NCI-H1436 treated with DMSO at 0.1 percent for 48 hours (cell line): ENCODE data around the gene WDR81.
"Not testable (repeated sequence)": the region's sequence is repeated elsewhere in the genome, so short reads cannot be mapped to it uniquely, and the experiment has no call there.

Source experiments
- DNase-seq: peaks from one replicate; lab custom pipeline; 2025; lab: John Stamatoyannopoulos, UW

Gene WDR81

DNA sequence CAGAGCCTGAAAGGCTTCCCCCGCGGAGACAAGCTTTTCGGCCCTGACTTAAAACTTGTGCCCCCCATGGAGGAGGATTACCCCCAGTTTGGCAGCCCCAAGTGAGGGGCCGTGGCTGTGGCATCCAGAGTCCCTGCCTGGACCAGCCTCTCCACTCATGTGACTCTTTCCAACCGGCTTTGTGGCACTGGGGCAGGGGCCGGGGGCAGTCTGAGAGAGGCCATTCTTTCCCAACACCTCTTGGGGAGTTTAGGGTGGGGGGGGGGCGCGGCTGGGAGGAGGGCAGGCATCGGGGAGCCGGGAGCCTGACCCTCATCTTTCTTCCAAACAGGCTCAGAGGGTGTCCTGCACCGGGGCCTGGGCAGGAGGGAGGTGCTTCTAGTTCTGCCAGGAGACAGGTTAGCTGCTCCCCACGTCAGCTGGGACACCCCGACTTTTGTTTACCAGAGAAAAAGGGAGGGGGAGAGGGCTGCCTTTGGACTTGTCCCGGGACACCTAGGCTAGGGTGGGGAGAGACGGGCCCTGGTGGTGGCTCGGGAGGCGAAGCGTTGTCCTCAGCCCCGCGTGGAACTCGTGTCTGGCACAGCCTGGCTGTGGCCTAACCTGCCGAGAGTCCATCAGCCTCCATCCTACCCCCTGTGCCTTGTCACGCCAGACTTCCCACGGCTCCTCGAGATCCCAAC is 30.1 kb downstream of the WDR81 start:
- DNase-seq: no peak

DNA sequence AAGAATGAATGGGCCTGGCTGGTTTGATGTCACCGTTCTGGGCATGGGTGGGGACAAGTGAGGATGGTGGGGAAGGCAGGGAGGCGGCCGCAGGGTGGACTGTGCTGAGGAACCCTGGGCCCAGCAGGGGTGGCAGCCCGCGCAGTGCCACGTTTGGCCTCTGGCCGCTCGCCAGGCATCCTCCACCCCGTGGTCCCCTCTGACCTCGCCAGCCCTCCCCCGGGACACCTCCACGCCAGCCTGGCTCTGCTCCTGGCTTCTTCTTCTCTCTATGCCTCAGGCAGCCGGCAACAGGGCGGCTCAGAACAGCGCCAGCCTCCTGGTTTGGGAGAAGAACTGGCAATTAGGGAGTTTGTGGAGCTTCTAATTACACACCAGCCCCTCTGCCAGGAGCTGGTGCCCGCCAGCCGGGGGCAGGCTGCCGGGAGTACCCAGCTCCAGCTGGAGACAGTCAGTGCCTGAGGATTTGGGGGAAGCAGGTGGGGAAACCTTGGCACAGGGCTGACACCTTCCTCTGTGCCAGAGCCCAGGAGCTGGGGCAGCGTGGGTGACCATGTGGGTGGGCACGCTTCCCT is 30.8 kb downstream of the WDR81 start:
- no peak for DNase-seq

DNA sequence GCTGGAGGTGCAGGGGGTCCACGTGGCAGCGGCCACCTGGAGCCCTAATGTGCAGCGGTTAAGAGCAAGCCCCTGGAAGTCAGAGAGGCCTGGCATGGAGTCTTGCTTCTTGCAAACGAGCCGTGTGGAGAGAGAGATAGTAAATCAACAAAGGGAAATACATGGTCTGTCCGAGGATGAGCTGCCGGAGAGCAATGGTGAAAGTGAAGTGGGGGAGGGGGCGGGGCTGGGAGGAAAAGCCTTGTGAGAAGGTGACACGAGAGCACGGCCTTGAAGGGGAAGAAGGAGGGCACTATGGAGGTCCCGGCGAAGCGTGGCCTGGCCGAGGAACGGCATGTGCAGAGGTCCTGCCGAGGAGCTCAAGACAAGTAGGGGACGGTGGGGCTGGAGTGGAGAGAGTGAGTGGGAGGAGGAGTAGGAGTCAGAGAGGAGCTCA is 31.3 kb downstream of the WDR81 start:
- DNase-seq: no peak

DNA sequence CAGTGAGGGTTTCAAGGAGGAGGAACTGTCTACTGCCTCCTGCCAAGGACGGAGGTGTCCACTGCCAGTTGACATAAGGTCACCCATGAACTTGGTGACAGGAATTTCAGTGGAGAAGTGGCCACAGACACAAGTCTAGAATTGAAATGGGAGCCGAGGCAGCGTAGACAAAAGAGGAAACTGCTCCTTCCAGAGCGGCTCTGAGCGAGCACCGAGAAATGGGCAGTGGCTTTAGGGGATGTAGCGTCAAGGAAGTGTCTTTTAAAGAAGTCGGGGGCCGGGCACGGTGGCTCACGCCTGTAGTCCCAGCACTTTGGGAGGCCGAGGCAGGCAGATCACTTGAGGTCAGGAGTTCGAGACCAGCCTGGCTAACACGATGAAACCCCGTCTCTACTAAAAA is 34.3 kb downstream of the WDR81 start:
- DNase-seq: no peak

DNA sequence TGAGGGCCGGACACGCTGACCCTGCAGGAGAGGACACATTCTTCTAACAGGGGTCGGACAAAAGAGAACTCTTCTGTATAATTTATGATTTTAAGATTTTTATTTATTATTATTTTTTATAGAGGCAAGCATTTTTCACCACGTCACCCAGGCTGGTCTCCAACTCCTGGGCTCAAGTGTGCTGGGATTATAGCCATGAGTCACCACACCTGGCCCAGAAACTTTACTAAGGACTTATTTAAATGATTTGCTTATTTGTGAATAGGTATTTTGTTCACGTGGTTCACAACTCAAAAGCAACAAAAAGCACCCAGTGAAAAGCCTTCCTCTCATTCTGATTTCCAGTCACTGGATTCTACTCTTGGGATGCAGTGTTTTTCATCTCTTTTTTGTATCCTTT is 35.0 kb downstream of the WDR81 start:
- no peak for DNase-seq

DNA sequence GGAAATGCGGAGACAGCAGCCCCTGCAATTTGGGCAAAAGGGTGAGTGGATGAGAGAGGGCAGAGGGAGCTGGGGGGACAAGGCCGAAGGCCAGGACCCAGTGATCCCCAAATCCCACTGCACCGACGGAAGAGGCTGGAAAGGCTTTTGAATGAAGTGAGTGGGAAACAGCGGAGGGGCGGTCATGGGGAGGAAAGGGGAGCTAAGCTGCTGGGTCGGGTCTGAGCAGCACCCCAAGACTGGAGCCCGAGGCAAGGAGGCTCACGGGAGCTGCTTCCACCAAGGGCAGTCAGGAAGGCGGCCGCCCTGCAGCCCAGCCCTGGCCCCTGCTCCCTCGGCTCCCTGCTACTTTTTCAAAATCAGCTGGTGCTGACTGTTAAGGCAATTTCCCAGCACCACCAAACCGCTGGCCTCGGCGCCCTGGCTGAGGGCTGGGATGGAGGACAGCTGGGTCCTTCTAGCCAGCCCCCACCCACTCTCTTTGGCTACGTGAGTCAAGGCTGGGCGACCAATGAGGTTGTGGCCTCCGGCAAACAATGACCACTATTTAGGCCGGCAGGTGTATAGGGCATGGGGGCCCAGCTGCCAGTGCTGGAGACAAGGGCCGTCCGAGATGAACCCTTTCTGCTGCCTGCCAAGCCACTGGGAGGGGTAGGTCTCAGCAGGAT is 37.9 kb downstream of the WDR81 start:
- DNase-seq: no peak

DNA sequence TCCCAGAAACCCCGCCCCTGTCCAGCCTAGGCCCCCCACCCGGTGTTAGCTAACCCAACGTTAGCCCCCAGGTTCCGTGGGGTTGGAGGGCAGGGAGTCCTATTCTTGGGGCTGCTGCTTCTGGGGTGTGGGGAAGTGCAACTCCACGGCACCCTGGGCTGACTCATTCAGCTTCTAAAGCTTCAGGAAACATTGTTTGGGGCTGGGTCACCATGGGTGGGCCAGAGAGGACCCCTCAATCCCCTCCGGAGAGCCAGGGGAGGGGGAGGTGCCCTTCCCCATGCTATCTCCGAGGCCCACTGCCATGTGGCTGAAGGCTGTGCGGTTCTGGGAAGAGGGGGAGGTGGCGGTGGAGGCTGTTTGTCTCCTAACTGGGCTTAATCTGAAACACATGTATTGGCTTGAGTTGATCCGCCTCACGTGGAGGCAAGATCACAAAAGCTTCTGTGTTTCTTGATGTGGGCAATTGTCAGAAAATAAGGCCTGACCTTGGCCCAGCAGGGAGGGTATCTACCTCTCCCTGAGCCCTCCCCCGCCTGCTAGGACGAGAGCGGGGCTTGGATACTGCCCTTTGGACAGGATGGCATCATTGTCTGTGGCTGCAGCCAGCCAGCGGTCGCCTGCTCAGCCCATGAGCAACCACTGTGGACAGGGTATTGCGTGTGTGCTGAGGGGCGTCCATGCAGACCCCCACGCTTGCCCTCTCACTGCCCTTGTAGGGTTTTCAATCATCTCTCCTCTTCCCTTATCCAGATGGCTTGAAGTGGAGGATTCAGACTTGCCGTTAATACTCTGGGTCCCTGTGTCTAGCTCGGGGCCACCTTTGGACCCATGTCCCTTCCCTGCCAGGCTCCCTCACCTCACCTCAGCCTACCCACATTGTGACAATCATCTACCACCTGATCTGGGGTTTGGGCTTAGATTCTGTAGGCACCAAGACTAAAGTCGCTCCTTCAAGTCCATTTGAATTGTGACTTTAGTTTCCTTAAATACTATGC is 38.7 kb downstream of the WDR81 start:
- no peak for DNase-seq

DNA sequence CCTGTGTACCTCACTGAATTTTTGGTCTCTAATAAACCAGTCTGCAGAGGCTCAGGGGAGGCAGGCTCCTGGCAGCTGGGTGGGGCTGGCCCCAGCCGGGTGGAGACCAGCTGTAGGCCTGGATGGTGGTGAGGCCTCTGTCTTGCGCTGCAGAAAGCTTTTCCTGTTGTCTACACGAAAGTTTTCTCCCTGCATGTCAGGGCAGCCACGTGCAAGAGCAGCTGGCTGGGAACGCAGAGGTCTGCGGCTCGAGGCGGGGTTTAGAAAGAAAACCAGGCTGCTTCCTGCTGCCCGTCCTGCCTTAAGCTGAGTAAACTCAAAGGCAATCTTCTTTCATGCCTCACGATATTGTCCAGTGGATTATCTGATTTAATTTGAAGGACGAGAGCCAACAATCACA is 39.8 kb downstream of the WDR81 start:
- DNase-seq: no peak

DNA sequence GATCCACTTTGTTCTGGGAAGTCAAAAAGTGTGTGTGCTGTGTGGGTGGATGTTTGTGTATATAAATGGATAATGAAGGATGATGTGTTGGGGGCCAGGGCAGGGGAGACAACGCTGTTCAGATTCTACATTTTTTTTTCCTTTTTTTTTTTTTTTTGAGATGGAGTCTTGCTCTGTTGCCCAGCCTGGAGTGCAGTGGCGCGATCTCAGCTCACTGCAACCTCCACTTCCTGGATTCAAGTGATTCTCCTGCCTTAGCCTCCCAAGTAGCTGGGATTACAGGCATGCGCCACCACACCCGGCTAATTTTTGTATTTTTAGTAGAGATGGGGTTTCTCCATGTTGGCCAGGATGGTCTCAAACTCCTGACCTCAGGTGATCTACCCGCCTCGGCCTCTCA is 40.2 kb downstream of the WDR81 start:
- not testable (repeated sequence) for DNase-seq

DNA sequence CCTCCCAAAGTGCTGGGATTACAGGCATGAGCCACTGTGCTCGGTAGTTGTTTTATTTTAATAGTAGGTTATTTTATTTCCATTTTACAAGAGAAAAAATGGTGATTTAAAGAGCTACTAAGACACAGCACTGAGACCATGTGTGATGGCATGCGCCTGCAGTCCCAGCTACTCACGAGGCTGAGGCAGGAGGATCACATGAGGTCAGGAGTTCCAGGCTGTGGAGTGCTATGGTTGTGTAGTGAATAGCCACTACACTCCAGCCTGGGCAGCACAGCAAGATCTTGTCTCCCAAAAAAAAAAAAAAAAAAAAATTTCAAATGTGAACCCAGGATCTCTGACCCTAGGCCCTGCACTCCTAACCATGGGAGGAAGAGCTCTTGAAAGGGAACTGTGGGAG is 41.1 kb downstream of the WDR81 start:
- DNase-seq: no peak

DNA sequence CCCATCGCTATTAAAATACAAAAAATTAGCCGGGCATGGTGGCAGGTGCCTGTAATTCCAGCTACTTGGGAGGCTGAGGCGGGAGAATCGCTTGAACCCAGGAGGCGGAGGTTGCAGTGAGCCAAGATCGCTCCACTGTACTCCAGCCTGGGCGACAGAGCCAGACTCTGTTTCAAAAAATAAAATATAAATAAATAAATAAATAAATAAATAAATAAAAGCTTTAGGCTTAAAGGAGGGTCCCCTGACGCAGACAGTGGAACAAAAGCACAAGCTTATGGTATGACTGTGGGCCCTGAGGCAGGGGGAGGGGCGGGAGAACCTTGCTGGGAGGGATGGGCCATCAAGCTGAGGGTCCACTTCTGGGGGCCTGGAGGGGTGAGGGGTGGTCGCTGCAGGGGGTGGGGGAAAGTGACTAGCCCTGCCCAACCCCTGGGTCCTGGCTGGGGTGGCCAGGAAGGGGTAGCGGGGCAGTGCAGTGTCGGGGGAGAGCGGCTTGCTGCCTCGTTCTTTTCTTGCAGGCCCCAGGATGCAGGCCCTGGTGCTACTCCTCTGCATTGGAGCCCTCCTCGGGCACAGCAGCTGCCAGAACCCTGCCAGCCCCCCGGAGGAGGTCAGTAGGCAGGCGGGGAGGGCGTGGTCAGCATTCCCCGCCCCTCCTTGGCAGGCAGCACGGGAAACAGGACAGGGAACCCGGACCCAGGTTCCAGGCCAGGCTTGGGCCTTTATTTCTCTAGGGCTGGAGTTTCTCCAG is 42.1 kb downstream of the WDR81 start:
- DNase-seq: no peak

DNA sequence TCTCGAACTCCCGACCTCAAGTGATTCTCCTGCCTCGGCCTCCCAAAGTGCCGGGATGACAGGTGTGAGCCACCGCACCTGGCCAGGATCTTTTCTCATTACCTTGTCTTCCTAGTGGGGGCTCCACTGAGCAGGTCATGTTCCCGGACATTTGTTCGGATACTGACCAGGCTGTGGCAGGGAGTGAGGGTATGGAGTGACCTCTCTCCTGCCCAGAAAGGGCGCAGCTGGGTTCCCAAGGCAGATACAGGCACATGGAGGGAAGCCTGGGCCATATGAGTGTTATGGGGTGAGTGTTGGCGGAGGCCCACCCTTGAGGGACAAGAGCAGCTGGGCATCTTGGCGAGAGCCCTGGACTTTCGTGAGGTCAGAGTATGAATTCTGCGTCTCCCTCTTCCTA is 42.9 kb downstream of the WDR81 start:
- DNase-seq: no peak

DNA sequence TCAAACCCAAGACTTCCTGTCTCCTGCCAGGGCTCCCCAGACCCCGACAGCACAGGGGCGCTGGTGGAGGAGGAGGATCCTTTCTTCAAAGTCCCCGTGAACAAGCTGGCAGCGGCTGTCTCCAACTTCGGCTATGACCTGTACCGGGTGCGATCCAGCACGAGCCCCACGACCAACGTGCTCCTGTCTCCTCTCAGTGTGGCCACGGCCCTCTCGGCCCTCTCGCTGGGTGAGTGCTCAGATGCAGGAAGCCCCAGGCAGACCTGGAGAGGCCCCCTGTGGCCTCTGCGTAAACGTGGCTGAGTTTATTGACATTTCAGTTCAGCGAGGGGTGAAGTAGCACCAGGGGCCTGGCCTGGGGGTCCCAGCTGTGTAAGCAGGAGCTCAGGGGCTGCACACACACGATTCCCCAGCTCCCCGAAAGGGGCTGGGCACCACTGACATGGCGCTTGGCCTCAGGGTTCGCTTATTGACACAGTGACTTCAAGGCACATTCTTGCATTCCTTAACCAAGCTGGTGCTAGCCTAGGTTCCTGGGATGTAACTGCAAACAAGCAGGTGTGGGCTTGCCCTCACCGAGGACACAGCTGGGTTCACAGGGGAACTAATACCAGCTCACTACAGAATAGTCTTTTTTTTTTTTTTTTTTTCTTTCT is 45.4 kb downstream of the WDR81 start:
- no peak for DNase-seq

DNA sequence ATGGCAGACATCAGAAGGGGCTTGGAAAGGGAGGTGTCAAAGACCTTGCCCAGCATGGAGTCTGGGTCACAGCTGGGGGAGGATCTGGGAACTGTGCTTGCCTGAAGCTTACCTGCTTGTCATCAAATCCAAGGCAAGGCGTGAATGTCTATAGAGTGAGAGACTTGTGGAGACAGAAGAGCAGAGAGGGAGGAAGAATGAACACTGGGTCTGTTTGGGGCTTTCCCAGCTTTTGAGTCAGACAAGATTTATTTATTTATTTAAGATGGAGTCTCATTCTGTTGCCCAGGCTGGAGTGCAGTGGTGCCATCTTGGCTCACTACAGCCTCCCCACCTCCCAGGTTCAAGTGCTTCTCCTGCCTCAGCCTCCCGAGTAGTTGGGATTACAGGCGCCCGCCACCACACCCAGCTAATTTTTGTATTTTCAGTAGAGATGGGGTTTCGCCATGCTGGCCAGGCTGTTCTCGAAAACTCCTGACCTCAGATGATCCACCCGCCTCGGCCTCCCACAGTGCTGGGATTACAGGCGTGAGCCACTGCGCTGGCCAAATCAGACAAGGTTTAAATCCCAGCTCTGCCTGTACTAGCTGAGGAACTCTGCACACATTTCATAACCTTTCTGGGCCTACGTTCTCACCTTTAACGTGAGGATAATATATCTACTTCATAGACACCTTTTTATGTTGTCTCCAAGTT is 48.6 kb downstream of the WDR81 start:
- not testable (repeated sequence) for DNase-seq

DNA sequence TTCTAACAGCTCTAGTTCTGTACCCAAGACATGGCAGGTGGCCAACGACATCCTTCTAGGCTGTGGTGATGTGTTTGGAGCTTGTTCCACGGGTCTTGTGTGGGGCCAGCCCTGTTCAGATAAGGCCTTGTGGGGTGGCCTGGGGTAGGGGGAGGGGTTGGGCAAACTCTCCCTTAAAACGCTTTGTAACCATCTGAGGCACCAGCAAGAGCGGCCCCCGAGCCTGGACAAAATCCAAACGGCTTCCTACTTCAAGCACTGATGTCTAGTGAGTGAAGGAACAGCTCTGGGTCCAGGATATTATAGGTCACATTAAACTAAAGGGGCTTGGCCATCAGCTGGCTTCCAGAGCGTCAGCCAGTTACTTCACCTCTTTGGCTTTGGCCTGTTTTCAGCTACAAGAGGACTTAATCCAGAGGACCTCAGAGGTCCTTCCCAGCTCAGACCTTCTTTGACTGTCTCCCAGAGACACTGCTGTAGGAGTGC is 49.2 kb downstream of the WDR81 start:
- no peak for DNase-seq

DNA sequence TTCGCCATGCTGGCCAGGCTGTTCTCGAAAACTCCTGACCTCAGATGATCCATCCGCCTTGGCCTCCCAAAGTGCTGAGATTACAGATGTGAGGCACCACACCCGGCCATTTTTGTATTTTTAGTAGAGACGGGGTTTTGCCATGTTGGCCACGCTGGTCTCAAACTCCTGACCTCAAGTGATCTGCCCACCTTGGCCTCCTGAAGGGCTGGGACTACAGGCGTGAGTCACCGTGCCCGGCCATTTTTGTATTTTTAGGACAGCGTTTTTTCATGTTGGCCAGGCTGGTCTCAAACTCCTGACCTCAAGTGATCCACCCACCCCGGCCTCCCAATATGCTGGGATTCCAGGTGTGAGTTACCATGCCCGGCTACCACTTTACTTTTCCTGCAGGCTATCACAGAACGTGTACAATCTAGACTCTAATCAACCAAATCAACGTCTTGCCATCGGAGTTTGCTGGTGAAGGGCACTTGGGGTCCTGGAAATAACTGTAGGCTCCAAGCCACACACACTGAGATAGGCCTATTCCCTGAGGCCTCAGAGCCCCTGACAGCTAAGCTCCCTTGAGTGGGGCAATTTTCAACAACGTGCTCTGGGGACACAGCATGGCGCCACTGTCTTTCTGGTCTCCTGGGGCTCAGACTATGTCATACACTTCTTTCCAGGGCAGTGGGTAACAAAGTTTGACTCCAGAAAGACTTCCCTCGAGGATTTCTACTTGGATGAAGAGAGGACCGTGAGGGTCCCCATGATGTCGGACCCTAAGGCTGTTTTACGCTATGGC is 50.1 kb downstream of the WDR81 start:
- no peak for DNase-seq

DNA sequence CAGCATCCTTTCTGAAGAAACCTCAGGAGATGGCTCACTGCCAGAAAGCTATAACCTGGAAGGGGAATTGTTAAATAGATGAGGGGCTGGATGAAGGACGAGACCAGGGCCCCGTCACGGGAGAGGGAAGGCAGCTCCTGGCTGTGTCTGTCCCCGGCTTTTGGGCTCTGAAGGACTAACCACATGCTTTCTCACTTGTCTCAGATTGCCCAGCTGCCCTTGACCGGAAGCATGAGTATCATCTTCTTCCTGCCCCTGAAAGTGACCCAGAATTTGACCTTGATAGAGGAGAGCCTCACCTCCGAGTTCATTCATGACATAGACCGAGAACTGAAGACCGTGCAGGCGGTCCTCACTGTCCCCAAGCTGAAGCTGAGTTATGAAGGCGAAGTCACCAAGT is 51.8 kb downstream of the WDR81 start:
- DNase-seq: no peak

DNA sequence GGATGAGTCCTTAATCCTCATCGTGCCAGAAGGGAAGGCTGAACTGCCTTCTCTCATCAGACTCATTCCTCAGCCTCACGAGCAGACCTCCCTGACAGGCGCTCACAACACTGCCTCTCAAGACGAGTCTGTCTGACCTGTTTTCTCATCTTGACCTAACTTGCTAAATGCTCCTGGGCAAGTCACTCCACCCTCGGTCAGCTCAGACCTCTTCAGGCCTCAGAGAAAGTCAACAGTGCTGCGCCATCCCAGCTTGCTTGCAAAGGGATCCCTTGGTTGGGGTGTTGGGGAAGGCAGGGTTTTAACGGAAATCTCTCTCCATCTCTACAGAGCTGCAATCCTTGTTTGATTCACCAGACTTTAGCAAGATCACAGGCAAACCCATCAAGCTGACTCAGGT is 52.4 kb downstream of the WDR81 start:
- DNase-seq: no peak

DNA sequence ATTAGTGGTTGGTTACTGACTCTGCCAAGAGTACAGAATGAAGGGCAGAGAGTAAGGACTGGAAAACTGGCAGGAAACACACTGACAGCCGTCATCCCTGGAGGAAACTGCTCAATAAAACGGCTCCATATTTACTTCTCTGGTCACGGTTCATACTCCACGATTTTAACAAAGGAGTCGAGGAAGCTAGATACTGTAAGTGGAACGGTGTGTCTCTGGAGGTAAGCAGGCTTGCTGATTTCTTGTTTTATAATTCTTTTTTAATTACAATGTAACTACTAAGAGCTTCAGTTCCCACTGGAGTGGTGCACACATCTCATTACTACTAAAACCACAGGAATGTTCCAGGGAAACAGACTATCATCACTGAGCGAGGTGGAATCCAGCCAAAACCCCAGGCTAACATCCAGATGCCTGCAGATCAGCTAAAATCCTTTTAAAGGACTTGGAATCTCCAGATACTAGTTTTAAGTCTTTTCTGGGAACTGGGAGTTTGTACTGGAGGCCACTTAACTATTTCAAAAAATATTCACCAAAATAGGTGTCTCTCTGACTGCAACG is 55.1 kb downstream of the WDR81 start:
- DNase-seq: no peak
